Tibial nerve (tissue), 4 donors: ENCODE measurements around the gene C7orf57. TPM values are rescaled to one million over a fixed set of nuclear protein-coding genes. Genes with fewer than 3 reads are reported as not detected.
A peak's percentile ranks its signal among the peaks of the same experiment; 100 is the strongest.
"Not testable (repeated sequence)": the region's sequence is repeated elsewhere in the genome, so short reads cannot be mapped to it uniquely, and the experiment has no call there.

Experiments
- DNase-seq, 2 donors: peaks; one replicate each; pipeline ENCODE4 v3.0.0-alpha.2; 2019; ENCODE audit warnings: low spot score in 2 of 2
- H3K27ac ChIP-seq, 4 donors: fragments of 200-600 bp; sonication (generic) in 3 of 4; one replicate each; pipeline ENCODE4 v1.5.1; 2017 to 2019; ENCODE audit warnings: mild to moderate bottlenecking in 1 of 4
- H3K27me3 ChIP-seq, 2 donors: fragments of 200-600 bp; sonication (generic) in 1 of 2; one replicate each; pipeline versions ENCODE4 v1.5.1 to v1.6.0; 2017 to 2019
- H3K36me3 ChIP-seq, 3 donors: fragments of 200-600 bp; sonication (generic); one replicate each; pipeline ENCODE4 v1.5.1; 2018 to 2019
- H3K4me1 ChIP-seq, 4 donors: fragments of 200-600 bp; sonication (generic) in 3 of 4; one replicate each; pipeline ENCODE4 v1.5.1; 2017 to 2019
- H3K4me3 ChIP-seq, 4 donors: fragments of 200-600 bp; sonication (generic) in 3 of 4; one replicate each; pipeline ENCODE4 v1.5.1; 2017 to 2019; ENCODE audit warnings: mild to moderate bottlenecking in 1 of 4, moderate library complexity in 1 of 4
- H3K9me3 ChIP-seq, 4 donors: fragments of 200-600 bp; sonication (generic) in 3 of 4; one replicate each; pipeline ENCODE4 v1.5.1; 2017 to 2019
- EP300 ChIP-seq, 2 donors: sonication (generic); formaldehyde crosslinking; IDR thresholded peaks; one replicate each; pipeline ENCODE4 v1.6.1; 2017; ENCODE audit warnings: antibody characterized with exemption in 2 of 2, mild to moderate bottlenecking in 1 of 2
- POLR2A ChIP-seq, 2 donors: fragments of 450-650 bp; IDR thresholded peaks; one replicate each; pipeline ENCODE4 v1.6.1; 2017; ENCODE audit warnings: antibody characterized with exemption in 2 of 2, mild to moderate bottlenecking in 2 of 2, moderate library complexity in 2 of 2
- WGBS, 2 donors: methylation state at CpG; one replicate each; pipeline ENCODE4 v1.1.5; 2018; 5-methylcytosine and 5-hydroxymethylcytosine counted together
- total RNA-seq, 4 donors: library from RNA; depleted of rRNA; stranded (reverse); fragments of >200 nt; gene quantifications; one replicate each; pipeline ENCODE4 v1.1.0, GENCODE V29; 2016
- TF ChIP-seq, protein P1 (sequence below), 5 experiments: fragments of 200-600 bp in 3 of 5; fragments of 450-650 bp in 2 of 5; sonication (generic) in 3 of 5; IDR thresholded peaks; one replicate each; pipeline ENCODE4 v1.5.1; 2016 to 2019; ENCODE audit warnings: antibody characterized with exemption in 5 of 5, mild to moderate bottlenecking in 3 of 5, moderate library complexity in 2 of 5

C7orf57 gene
- total RNA-seq, result under 1 TPM in 3 of 4 donors, not detected in 1; 0.21 to 0.66 (median 0.60) TPM

DNA sequence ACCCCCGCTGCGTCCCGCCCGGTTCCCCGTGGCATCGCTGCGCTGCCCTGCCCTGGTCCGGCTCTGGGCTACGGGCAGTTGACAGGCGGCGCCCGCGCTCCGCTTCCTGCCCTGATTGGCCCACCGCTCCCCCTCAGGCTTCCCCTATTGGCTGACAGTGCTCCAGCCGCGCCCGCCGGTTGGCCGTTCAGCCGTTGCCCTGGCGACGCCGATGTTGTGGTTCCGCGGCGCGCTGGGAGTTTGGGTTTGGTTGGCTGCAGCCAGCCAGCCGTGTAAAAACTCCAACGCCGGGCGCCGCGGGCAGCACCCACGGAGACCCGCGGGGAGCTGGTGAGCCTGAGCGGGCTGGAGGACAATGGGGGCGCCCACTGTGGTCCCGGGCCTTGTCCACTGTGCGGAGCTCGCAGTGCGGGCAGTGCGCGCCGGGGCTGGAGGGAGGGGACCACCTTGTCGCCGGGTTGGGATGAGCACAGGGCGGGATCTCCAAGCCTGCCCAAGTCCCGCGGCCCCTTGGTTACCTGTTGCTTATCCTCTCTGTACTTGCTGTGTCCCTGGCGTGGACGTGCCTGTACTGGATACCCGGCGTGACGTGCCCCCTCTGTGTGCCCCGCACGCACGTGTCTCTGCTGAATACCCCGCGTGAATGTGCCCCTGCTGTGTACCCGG is at the start of gene C7orf57:
Gene C7orf57 (plus strand): TSS at position 243 of the 666 bp plus-strand sequence. CDS start 766 bp downstream, outside the sequence.
- H3K4me1 ChIP-seq, result peaks cover 0 to 16% (median 10%) of the 10 kb centered on the region in 4 donors
- WGBS, 2 donors, result 1% methylated on average over 23 to 32 of the region's 62 CpGs
- H3K4me3 ChIP-seq, result peak within 1 kb of the TSS; percentile 34 to 55 (median 42)
- H3K36me3 ChIP-seq, result no peaks in the 10 kb centered on the region
- peak; percentile 77 to 78 for DNase-seq
- H3K27me3 ChIP-seq, result peaks cover 0 to 10% of the 10 kb centered on the region in 2 donors
- H3K27ac ChIP-seq, result no peak within 1 kb of the TSS
- TF ChIP-seq POLR2A (IDR thresholded peaks at IDR 0.05), result no peak
- peak in 1 of 2 donors; percentile 31 for TF ChIP-seq EP300 (IDR thresholded peaks at IDR 0.05)
- TF ChIP-seq, protein P1, sequence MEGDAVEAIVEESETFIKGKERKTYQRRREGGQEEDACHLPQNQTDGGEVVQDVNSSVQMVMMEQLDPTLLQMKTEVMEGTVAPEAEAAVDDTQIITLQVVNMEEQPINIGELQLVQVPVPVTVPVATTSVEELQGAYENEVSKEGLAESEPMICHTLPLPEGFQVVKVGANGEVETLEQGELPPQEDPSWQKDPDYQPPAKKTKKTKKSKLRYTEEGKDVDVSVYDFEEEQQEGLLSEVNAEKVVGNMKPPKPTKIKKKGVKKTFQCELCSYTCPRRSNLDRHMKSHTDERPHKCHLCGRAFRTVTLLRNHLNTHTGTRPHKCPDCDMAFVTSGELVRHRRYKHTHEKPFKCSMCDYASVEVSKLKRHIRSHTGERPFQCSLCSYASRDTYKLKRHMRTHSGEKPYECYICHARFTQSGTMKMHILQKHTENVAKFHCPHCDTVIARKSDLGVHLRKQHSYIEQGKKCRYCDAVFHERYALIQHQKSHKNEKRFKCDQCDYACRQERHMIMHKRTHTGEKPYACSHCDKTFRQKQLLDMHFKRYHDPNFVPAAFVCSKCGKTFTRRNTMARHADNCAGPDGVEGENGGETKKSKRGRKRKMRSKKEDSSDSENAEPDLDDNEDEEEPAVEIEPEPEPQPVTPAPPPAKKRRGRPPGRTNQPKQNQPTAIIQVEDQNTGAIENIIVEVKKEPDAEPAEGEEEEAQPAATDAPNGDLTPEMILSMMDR (IDR thresholded peaks at IDR 0.05), result peak in 3 of 5 experiments; percentile 35 to 53 (median 43)
- H3K9me3 ChIP-seq, result no peaks in the 10 kb centered on the region

DNA sequence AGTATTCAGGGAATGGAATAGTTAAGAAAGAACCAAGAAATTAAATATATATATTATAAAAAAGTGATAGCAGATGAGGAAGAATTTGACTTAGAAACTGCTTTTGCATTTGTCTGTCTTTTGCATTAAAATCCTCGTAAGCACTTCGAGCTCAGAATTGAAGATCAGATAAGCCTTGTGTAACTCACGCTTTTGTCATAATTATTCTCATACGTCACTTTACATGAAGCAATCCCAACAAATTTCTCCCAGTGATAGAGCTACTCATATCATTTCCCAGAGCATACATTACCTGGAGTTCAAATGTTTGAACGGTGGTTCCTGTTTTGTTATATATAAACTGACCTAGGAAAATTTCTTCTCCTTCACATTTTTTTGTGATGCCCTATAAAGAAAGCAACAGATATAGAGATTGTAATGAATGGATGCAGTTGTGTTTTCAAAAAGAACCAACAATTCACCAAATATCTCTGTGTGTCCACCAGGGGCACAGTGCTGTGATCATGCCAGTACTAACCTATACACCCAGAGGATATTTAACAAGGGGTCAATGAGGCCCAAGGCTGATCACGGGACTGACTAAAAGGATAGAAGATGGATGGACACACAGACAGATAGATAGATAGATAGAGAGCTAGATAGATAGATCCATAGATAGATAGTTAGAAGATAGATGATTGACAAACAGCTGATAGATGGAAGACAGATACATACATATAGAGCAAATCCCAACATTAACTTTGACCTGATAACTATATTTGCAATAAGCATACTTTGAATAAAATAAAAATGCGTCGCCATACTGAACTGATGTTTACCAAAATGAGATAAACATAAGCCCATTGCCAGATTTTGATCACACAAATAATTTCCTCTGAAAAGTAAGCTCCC is 46.6 kb upstream of the C7orf57 start:
- Histone ChIP-seq H3K27me3 (no peaks in the 10 kb centered on the region), H3K4me1 (peaks cover 0 to 11% (median 0%) of the 10 kb centered on the region in 4 donors), H3K27ac (no peak overlapping the region), H3K4me3 (no peak overlapping the region), H3K9me3 (no peaks in the 10 kb centered on the region), H3K36me3 (no peaks in the 10 kb centered on the region)
- WGBS, 2 donors, result 75 to 77% methylated on average over 8 of the region's 8 CpGs
- TF ChIP-seq, protein P1 (IDR thresholded peaks at IDR 0.05), result peak in 1 of 5 experiments; percentile 9
- TF ChIP-seq POLR2A (IDR thresholded peaks at IDR 0.05) (no peak), EP300 (IDR thresholded peaks at IDR 0.05) (no peak)
- no peak for DNase-seq

DNA sequence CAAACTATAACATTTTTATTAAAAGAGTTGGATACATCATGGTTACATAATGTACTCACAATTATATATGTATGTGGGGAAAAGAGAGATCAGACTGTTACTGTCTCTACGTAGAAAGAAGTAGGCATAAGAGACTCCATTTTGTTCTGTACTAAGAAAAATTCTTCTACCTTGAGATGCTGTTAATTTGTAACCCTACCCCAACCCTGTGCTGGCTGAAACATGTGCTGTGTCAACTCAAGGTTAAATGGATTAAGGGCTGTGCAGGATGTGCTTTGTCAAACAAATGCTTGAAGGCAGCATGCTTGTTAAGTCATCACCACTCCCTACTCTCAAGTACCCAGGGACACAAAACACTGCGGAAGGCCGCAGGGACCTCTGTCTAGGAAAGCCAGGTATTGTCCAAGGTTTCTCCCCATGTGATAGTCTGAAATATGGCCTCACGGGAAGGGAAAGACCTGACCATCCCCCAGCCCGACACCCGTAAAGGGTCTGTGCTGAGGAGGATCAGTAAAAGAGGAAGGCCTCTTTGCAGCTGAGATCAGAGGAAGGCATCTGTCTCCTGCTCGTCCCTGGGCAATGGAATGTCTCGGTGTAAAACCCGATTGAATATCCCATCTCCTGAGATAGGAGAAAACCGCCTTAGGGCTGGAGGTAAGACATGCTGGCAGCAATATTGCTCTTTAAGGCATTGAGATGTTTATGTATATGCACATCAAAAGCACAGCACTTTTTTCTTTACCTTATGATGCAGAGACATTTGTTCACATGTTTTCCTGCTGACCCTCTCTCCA is 45.5 kb upstream of the C7orf57 start:
- not testable (repeated sequence) for H3K36me3 ChIP-seq, H3K27me3 ChIP-seq, H3K9me3 ChIP-seq, DNase-seq, H3K4me3 ChIP-seq, H3K27ac ChIP-seq
- peaks cover 0 to 11% (median 0%) of the 10 kb centered on the region in 4 donors for H3K4me1 ChIP-seq
- 72 to 83% methylated on average over 10 of the region's 10 CpGs for WGBS, 2 donors

DNA sequence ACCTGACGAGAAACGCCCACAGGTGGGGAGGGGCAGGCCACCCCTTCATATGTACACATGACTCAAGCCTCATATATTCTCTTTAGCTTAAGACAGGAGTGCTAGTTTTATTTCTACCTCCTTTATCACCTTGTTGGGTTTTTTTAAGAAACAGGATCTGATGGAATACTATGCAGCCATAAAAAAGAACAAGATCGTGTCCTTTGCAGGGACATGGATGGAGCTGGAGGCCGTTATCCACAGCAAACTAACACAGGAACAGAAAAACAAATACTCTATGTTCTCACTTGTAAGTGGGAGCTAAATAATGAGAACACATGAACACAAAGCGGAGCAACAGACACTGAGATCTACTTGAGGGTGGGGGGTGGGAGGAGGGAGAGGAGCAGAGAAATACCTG is 44.8 kb upstream of the C7orf57 start:
- no peak overlapping the region for H3K4me3 ChIP-seq
- no peak overlapping the region for H3K27ac ChIP-seq
- DNase-seq, result no peak
- no peaks in the 10 kb centered on the region for H3K9me3 ChIP-seq
- no peaks in the 10 kb centered on the region for H3K36me3 ChIP-seq
- H3K27me3 ChIP-seq, result no peaks in the 10 kb centered on the region
- TF ChIP-seq EP300 (IDR thresholded peaks at IDR 0.05), result no peak
- 93 to 98% methylated on average over 5 of the region's 5 CpGs for WGBS, 2 donors
- peaks cover 0 to 11% (median 0%) of the 10 kb centered on the region in 4 donors for H3K4me1 ChIP-seq

DNA sequence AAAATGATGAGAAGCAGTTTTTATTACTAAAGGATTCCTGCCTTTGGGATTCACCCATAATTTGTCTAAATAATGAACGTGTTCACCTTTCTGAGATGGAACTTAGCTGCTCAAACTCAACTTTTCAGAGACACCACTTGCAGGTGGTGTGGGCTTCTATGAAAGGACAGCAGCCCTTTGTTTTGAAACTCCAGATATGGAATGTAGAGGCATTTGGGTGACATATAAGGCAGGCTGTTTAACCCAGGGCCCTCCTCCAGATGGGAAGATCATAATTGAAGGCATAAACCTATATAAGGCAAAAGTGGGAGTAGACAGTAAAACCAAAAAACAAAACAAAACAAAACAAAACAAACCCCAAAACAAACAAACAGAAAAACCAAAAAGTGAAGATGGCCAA is 44.1 kb upstream of the C7orf57 start:
- TF ChIP-seq, protein P1 (IDR thresholded peaks at IDR 0.05), result no peak
- TF ChIP-seq EP300 (IDR thresholded peaks at IDR 0.05) (no peak), POLR2A (IDR thresholded peaks at IDR 0.05) (no peak)
- no peak for DNase-seq
- H3K9me3 ChIP-seq, result no peaks in the 10 kb centered on the region
- WGBS, 2 donors, result 53 to 86% methylated on average over 1 of the region's 1 CpG
- no peaks in the 10 kb centered on the region for H3K36me3 ChIP-seq
- H3K27ac ChIP-seq, result peak overlapping the region in 3 of 4 donors; percentile 37 to 74 (median 72)
- peaks cover 0 to 11% (median 0%) of the 10 kb centered on the region in 4 donors for H3K4me1 ChIP-seq
- H3K4me3 ChIP-seq, result peak overlapping the region in 1 of 4 donors; percentile 56
- no peaks in the 10 kb centered on the region for H3K27me3 ChIP-seq
